OCI-LY7 (cell line): ENCODE results near the gene KRT75. TPM values are rescaled to one million over a fixed set of nuclear protein-coding genes. Genes with fewer than 3 reads are reported as not detected.

Source experiments
- BruUV-seq: library from RNA; stranded (reverse); fragments of 400-500 nt; replicated peaks from 2 replicates; lab custom pipeline; 2021; lab: Mats Ljungman, UMichigan
- CTCF ChIA-PET: fragments of 300-600 bp; sonication (Branson Sonifier 250); formaldehyde crosslinking; loops from one replicate; lab custom pipeline; 2022; ENCODE audit warnings: antibody characterized with exemption; ENCODE audit not compliant: unreplicated experiment; lab: Charles Lee
- POLR2A ChIA-PET: fragments of 300-600 bp; sonication (Branson Sonifier 250); formaldehyde crosslinking; loops from one replicate; lab custom pipeline; 2022; ENCODE audit warnings: antibody characterized with exemption; lab: Charles Lee
- DNase-seq: peaks from one replicate; pipeline ENCODE4 v3.0.0-alpha.2; 2015; ENCODE audit warnings: low spot score
- H2AFZ ChIP-seq: fragments of 200-600 bp; sonication (generic), shearing (Covaris generic); 2 replicates; pipeline ENCODE4 v1.6.1; 2014; ENCODE audit warnings: mild to moderate bottlenecking, antibody characterized with exemption, low read length, moderate library complexity
- H3K27ac ChIP-seq: fragments of 200-600 bp; sonication (generic); 2 replicates; pipeline ENCODE4 v1.5.1; 2014; ENCODE audit warnings: mixed run types, low read depth, mild to moderate bottlenecking, moderate library complexity, low read length, inconsistent platforms; ENCODE audit not compliant: poor library complexity, severe bottlenecking
- H3K36me3 ChIP-seq: fragments of 200-600 bp; sonication (generic); 2 replicates; pipeline ENCODE4 v1.6.1; 2014; ENCODE audit warnings: mild to moderate bottlenecking, antibody characterized with exemption, low read length, moderate library complexity, mixed read lengths; ENCODE audit not compliant: insufficient read depth
- H3K4me1 ChIP-seq: fragments of 200-600 bp; sonication (generic); 2 replicates; pipeline ENCODE4 v1.5.1; 2014; ENCODE audit warnings: mild to moderate bottlenecking, low read length; ENCODE audit not compliant: insufficient read depth, poor library complexity, severe bottlenecking
- H3K4me2 ChIP-seq: fragments of 200-600 bp; sonication (generic); 2 replicates; pipeline ENCODE4 v1.6.1; 2014; ENCODE audit warnings: mild to moderate bottlenecking, low read length
- H3K4me3 ChIP-seq: fragments of 200-600 bp; sonication (generic); 2 replicates; pipeline ENCODE4 v1.5.1; 2014; ENCODE audit warnings: mild to moderate bottlenecking, low read depth, low read length; ENCODE audit not compliant: poor library complexity, severe bottlenecking
- H3K79me2 ChIP-seq: fragments of 200-600 bp; sonication (generic); 2 replicates; pipeline ENCODE4 v1.6.1; 2016; ENCODE audit warnings: low read depth, mild to moderate bottlenecking, low read length, moderate library complexity, mixed read lengths; ENCODE audit not compliant: insufficient read depth
- H3K9me2 ChIP-seq: fragments of 200-600 bp; sonication (generic); 2 replicates; pipeline ENCODE4 v1.6.1; 2016; ENCODE audit warnings: mild to moderate bottlenecking, low read length, mixed read lengths; ENCODE audit not compliant: insufficient read depth
- H3K9me3 ChIP-seq: fragments of 200-600 bp; sonication (generic); 2 replicates; pipeline ENCODE4 v1.6.1; 2014; ENCODE audit warnings: mild to moderate bottlenecking, mixed run types, low read length, mixed read lengths
- H4K20me1 ChIP-seq: fragments of 200-600 bp; sonication (generic); 2 replicates; pipeline ENCODE4 v1.6.1; 2014; ENCODE audit warnings: mild to moderate bottlenecking, antibody characterized with exemption, low read length, moderate library complexity, mixed read lengths; ENCODE audit not compliant: insufficient read depth
- EZH2phosphoT487 ChIP-seq: fragments of 200-600 bp; sonication (generic); IDR thresholded peaks from 2 replicates; pipeline ENCODE4 v1.6.1; 2018; ENCODE audit warnings: low read depth, borderline replicate concordance, mild to moderate bottlenecking, mixed run types, antibody characterized with exemption, low read length, moderate library complexity, mixed read lengths
- intact Hi-C: fragments of 100-400 bp; cut with micrococcal nuclease; formaldehyde crosslinking; loops from one replicate; pipeline ENCODE4 v1.10.0; 2022; ENCODE audit not compliant: unreplicated experiment
- total RNA-seq, 2 experiments: library from RNA; depleted of rRNA in 1 of 2; stranded (reverse); fragments of >200 nt in 1 of 2; shearing (Covaris generic) in 1 of 2; gene quantifications; 2 replicates each; pipeline ENCODE4 v1.2.3, GENCODE V29; 2014 to 2022
- TF ChIP-seq, protein P1 (sequence below): fragments of 200-600 bp; sonication (generic); conservative IDR thresholded peaks from 2 replicates; pipeline ENCODE4 v1.5.1; 2014; ENCODE audit warnings: mild to moderate bottlenecking, antibody characterized with exemption, low read length, moderate library complexity, mixed read lengths

The KRT75 gene
- total RNA-seq, 2 experiments from 2014 or later = not detected

DNA sequence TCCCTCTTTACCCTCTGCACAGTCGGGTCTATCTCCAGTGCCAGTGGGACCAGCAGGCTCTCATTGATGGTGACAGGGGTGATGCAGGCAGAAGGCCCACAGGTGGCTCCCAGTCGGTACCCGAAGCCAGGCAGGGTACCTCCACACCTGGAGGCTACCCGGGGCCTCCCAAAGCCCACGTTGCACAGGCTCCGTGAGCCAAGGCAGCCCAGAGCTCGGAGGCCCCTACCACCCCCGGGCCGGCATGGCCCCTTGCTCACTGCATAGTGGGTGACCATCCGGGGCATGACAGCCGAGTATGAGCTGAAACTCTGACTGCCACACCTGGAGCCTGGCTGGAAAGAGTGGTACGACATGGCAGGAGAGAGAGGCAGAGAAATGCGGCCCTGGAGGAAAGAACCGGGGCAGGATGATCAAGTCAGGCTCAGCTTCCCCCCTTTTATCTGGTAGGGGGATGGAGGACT lies 28.2 kb downstream of the KRT75 start, which contains the start of gene KRT82:
Gene KRT82, minus strand, starts transcription at position 414 of the 464 bp plus-strand sequence. Its CDS starts 58 bp downstream, at position 356.
- no peak for DNase-seq
- no peak within 1 kb of the TSS for H3K27ac ChIP-seq
- no peak within 1 kb of the TSS for H2AFZ ChIP-seq
- no peak within 1 kb of the TSS for H3K4me2 ChIP-seq
- no peaks in the 10 kb centered on the region for H3K9me2 ChIP-seq
- TF ChIP-seq EZH2phosphoT487 = no peak
- TF ChIP-seq, protein P1, sequence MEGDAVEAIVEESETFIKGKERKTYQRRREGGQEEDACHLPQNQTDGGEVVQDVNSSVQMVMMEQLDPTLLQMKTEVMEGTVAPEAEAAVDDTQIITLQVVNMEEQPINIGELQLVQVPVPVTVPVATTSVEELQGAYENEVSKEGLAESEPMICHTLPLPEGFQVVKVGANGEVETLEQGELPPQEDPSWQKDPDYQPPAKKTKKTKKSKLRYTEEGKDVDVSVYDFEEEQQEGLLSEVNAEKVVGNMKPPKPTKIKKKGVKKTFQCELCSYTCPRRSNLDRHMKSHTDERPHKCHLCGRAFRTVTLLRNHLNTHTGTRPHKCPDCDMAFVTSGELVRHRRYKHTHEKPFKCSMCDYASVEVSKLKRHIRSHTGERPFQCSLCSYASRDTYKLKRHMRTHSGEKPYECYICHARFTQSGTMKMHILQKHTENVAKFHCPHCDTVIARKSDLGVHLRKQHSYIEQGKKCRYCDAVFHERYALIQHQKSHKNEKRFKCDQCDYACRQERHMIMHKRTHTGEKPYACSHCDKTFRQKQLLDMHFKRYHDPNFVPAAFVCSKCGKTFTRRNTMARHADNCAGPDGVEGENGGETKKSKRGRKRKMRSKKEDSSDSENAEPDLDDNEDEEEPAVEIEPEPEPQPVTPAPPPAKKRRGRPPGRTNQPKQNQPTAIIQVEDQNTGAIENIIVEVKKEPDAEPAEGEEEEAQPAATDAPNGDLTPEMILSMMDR = no peak
- intact Hi-C loops = no loop called here
- H3K9me3 ChIP-seq = no peaks in the 10 kb centered on the region
- no peaks in the 10 kb centered on the region for H3K36me3 ChIP-seq
- POLR2A ChIA-PET = no interaction called here
- CTCF ChIA-PET = no interaction called here
- no peaks in the 10 kb centered on the region for H4K20me1 ChIP-seq
- BruUV-seq = no TSS peak
- no peaks in the 10 kb centered on the region for H3K4me1 ChIP-seq
- H3K4me3 ChIP-seq = no peak within 1 kb of the TSS
- H3K79me2 ChIP-seq = no peaks in the 10 kb centered on the region

DNA sequence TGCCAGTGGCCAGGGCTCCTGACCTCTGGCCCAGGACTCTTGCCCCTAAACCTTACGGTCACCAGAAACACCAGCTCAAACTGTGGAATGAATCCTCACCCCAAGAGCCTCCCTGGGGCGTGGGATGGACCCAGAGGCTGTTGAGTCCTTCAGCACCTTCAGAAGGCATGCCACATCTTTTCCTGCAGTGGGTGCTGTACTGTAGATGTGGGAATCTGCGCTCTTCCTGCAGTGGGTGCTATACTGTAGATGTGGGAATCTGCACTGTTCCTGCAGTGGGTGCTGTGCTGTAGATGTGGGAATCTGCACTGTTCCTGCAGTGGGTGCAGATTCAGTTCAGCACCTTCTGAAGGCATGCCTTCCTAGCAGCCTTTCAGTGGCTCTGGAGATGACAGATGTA lies 29.2 kb downstream of the KRT75 start:
- H3K36me3 ChIP-seq = no peaks in the 10 kb centered on the region
- POLR2A ChIA-PET = no interaction called here
- no peaks in the 10 kb centered on the region for H3K79me2 ChIP-seq
- H2AFZ ChIP-seq = no peak overlapping the region
- intact Hi-C loops = no loop called here
- BruUV-seq = no TSS peak
- H3K27ac ChIP-seq = no peak overlapping the region
- no peak for DNase-seq
- H4K20me1 ChIP-seq = no peaks in the 10 kb centered on the region
- no peak overlapping the region for H3K4me3 ChIP-seq
- no peaks in the 10 kb centered on the region for H3K4me1 ChIP-seq
- H3K9me3 ChIP-seq = no peaks in the 10 kb centered on the region
- no peak overlapping the region for H3K4me2 ChIP-seq
- CTCF ChIA-PET = no interaction called here
- TF ChIP-seq, protein P1 = no peak
- TF ChIP-seq EZH2phosphoT487 = no peak
- no peaks in the 10 kb centered on the region for H3K9me2 ChIP-seq

DNA sequence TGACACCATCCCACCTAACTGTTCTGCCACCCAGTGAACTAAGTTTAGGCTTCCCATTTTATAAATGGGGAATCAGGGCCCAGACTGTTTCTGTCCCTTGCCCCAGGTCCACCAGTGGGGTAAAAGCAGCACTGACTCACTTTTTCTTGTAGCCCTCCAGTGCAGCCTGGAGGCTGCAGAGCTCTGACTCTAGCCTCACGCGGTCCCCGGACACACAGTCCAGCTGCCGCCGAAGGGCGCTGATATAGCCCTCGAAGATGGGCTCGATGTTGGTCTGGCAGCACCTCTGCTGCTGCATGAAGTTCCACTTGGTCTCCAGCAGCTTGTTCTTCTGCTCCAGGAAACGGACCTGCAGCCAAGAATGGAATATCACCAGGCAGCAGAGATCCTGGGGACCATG lies 30.6 kb downstream of the KRT75 start:
- no peak for DNase-seq
- no peak overlapping the region for H3K4me2 ChIP-seq
- H3K4me3 ChIP-seq = no peak overlapping the region
- TF ChIP-seq, protein P1 = no peak
- TF ChIP-seq EZH2phosphoT487 = no peak
- no TSS peak for BruUV-seq
- H3K27ac ChIP-seq = no peak overlapping the region
- no peaks in the 10 kb centered on the region for H3K9me3 ChIP-seq
- H3K36me3 ChIP-seq = no peaks in the 10 kb centered on the region
- no peaks in the 10 kb centered on the region for H4K20me1 ChIP-seq
- H3K79me2 ChIP-seq = no peaks in the 10 kb centered on the region
- no peak overlapping the region for H2AFZ ChIP-seq
- no peaks in the 10 kb centered on the region for H3K9me2 ChIP-seq
- POLR2A ChIA-PET = no interaction called here
- CTCF ChIA-PET = interaction anchor here (0.6 kb wide), 1 partner anchor 532 kb away, joined by 3 read pairs; no protein-coding TSS in a partner anchor
- no peaks in the 10 kb centered on the region for H3K4me1 ChIP-seq
- intact Hi-C loops = no loop called here
